Measurements from ENCODE around the gene HARS2. TPM values are rescaled to one million over a fixed set of nuclear protein-coding genes. Genes with fewer than 3 reads are reported as not detected.

Gene HARS2
- total and polyA plus RNA-seq, 5 experiments from 2014 or later, result 15.4 to 68.0 (median 24.6) TPM

DNA sequence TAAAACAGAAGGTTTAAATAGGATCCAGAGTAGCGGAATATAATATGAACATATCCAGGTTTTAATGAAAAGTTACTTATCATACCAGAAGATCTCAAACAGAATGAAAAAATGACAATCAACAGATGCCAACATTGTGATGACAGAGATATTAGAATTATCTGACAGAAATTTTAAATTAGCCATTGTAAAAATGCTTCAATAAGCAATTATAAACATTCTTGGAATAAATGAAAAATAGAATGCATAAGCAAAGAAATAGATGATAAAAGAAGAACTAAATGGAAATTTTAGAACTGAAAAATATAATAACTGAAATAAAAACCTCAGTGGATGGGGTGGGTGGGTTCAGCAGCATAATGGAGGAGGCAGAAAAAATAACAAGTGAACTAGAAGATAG lies 46.2 kb downstream of the HARS2 start:
- Mint-ChIP-seq H3K27me3 (peaks cover 29 to 65% (median 36%) of the 10 kb centered on the region in 5 donors), H3K4me3 (no peak overlapping the region), H3K9me3 (peaks cover 11 to 61% (median 38%) of the 10 kb centered on the region in 9 donors), H3K27ac (no peak overlapping the region), H3K4me1 (no peaks in the 10 kb centered on the region), H3K36me3 (peaks cover 2 to 33% (median 14%) of the 10 kb centered on the region in 3 donors)
- DNase-seq (no peak), ATAC-seq (no peak)
- POLR2A ChIA-PET, result no interaction called here

DNA sequence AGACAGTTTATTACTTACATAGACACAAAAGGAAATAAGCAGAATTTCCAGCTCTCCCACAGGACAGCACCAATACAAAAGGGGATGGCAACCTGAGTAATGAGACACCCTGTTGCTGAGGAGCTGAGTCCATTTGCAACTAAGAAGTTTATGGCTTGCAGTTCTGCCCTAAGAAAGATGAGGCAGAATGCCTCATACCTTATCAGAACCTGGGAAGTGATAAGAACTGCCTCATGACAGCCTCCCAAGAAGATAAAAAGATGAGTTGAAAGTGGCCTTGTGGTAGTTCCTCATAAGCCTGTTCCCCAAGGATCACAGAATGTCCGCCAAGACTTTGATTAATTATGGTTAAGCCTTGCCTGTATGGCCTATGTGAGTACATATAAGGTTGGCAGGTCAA lies 50.7 kb downstream of the HARS2 start:
- Mint-ChIP-seq H3K27me3 (peaks cover 7 to 28% (median 17%) of the 10 kb centered on the region in 5 donors), H3K4me3 (no peak overlapping the region), H3K9me3 (peaks cover 10 to 84% (median 49%) of the 10 kb centered on the region in 9 donors), H3K27ac (no peak overlapping the region), H3K4me1 (no peaks in the 10 kb centered on the region), H3K36me3 (peaks cover 2 to 47% (median 23%) of the 10 kb centered on the region in 3 donors)
- ATAC-seq (no peak), DNase-seq (no peak)
- POLR2A ChIA-PET, result no interaction called here

Small RNAs within 50 kb of the gene (microRNA-seq; reads per million reads assigned to microRNA genes)
- gene MIR3655 (ENCODE audit: borderline microRNAs expressed), result not detected

Other genes starting within 250 kb of the HARS2 start
- 10 to 100 TPM; 24.5 to 27.3 TPM for gene EIF4EBP3, start 143.8 kb upstream of the HARS2 start, total RNA-seq
- gene EIF4EBP3, start 143.8 kb upstream of the HARS2 start, polyA plus RNA-seq, result 10 to 100 TPM; 50.4 to 79.6 (median 71.5) TPM
- gene SRA1, start 134.0 kb upstream of the HARS2 start, total RNA-seq, result 10 to 100 TPM; 27.8 to 28.3 TPM
- 10 to 100 TPM; 26.7 to 37.5 (median 37.1) TPM for gene SRA1, start 134.0 kb upstream of the HARS2 start, polyA plus RNA-seq
- 10 to 100 TPM; 75.6 to 77.5 TPM for gene APBB3, start 126.9 kb upstream of the HARS2 start, total RNA-seq
- 1 to 10 TPM; 2.5 to 4.6 (median 3.7) TPM for gene APBB3, start 126.9 kb upstream of the HARS2 start, polyA plus RNA-seq
- 10 to 100 TPM; 53.6 to 58.3 TPM for gene SLC35A4, start 126.6 kb upstream of the HARS2 start, total RNA-seq
- 100 to 1,000 TPM in 2 of 3 donors, 10 to 100 TPM in 1; 92.8 to 142 (median 113) TPM for gene SLC35A4, start 126.6 kb upstream of the HARS2 start, polyA plus RNA-seq
- gene CD14, start 58.3 kb upstream of the HARS2 start, total RNA-seq, result 1 to 10 TPM; 4.5 to 4.6 TPM
- 1 to 10 TPM; 1.5 to 3.1 (median 2.1) TPM for gene CD14, start 58.3 kb upstream of the HARS2 start, polyA plus RNA-seq
- gene TMCO6, start 52.0 kb upstream of the HARS2 start, total RNA-seq, result 10 to 100 TPM; 46.3 to 55.8 TPM
- 10 to 100 TPM; 11.5 to 20.5 (median 13.9) TPM for gene TMCO6, start 52.0 kb upstream of the HARS2 start, polyA plus RNA-seq
- 10 to 100 TPM; 43.6 to 44.3 TPM for gene NDUFA2, start 43.8 kb upstream of the HARS2 start, total RNA-seq
- gene NDUFA2, start 43.8 kb upstream of the HARS2 start, polyA plus RNA-seq, result 100 to 1,000 TPM; 137 to 167 (median 160) TPM
- gene IK, start 43.6 kb upstream of the HARS2 start, total RNA-seq, result 100 to 1,000 TPM; 178 TPM
- 100 to 1,000 TPM; 168 to 207 (median 200) TPM for gene IK, start 43.6 kb upstream of the HARS2 start, polyA plus RNA-seq
- gene WDR55, start 26.6 kb upstream of the HARS2 start, total RNA-seq, result 10 to 100 TPM; 46.2 to 47.7 TPM
- gene WDR55, start 26.6 kb upstream of the HARS2 start, polyA plus RNA-seq, result 10 to 100 TPM in 1 of 3 donors, 1 to 10 TPM in 2; 9.2 to 15.6 (median 9.6) TPM
- 1 to 10 TPM; 3.4 to 3.7 TPM for gene DND1, start 17.9 kb upstream of the HARS2 start, total RNA-seq
- gene DND1, start 17.9 kb upstream of the HARS2 start, polyA plus RNA-seq, result under 1 TPM in 1 of 3 donors, not detected in 2; 0.17 TPM
- gene HARS1, start 85 bp upstream of the HARS2 start, total RNA-seq, result 10 to 100 TPM; 83.6 to 84.1 TPM
- gene HARS1, start 85 bp upstream of the HARS2 start, polyA plus RNA-seq, result 10 to 100 TPM; 63.2 to 77.5 (median 65.3) TPM
- 10 to 100 TPM; 55.8 to 59.6 TPM for gene ZMAT2, start 9.0 kb downstream of the HARS2 start, total RNA-seq
- 10 to 100 TPM; 64.2 to 81.3 (median 77.0) TPM for gene ZMAT2, start 9.0 kb downstream of the HARS2 start, polyA plus RNA-seq
- gene PCDHA1, start 94.7 kb downstream of the HARS2 start, total RNA-seq, result not detected
- not detected for gene PCDHA1, start 94.7 kb downstream of the HARS2 start, polyA plus RNA-seq
- gene PCDHA2, start 103.4 kb downstream of the HARS2 start, total RNA-seq, result not detected
- not detected for gene PCDHA2, start 103.4 kb downstream of the HARS2 start, polyA plus RNA-seq
- not detected for gene PCDHA3, start 109.6 kb downstream of the HARS2 start, total RNA-seq
- gene PCDHA3, start 109.6 kb downstream of the HARS2 start, polyA plus RNA-seq, result not detected
- gene PCDHA4, start 115.6 kb downstream of the HARS2 start, total RNA-seq, result not detected
- not detected for gene PCDHA4, start 115.6 kb downstream of the HARS2 start, polyA plus RNA-seq
- gene PCDHA5, start 130.2 kb downstream of the HARS2 start, total RNA-seq, result not detected
- not detected for gene PCDHA5, start 130.2 kb downstream of the HARS2 start, polyA plus RNA-seq
- not detected for gene PCDHA6, start 136.5 kb downstream of the HARS2 start, total RNA-seq
- not detected for gene PCDHA6, start 136.5 kb downstream of the HARS2 start, polyA plus RNA-seq
- gene PCDHA7, start 142.8 kb downstream of the HARS2 start, total RNA-seq, result not detected
- gene PCDHA7, start 142.8 kb downstream of the HARS2 start, polyA plus RNA-seq, result not detected
- gene PCDHA8, start 149.7 kb downstream of the HARS2 start, total RNA-seq, result not detected
- not detected for gene PCDHA8, start 149.7 kb downstream of the HARS2 start, polyA plus RNA-seq
- gene PCDHA9, start 156.9 kb downstream of the HARS2 start, total RNA-seq, result not detected
- gene PCDHA9, start 156.9 kb downstream of the HARS2 start, polyA plus RNA-seq, result not detected
- not detected for gene PCDHA10, start 164.4 kb downstream of the HARS2 start, total RNA-seq
- not detected for gene PCDHA10, start 164.4 kb downstream of the HARS2 start, polyA plus RNA-seq
- not detected for gene PCDHA11, start 177.5 kb downstream of the HARS2 start, total RNA-seq
- gene PCDHA11, start 177.5 kb downstream of the HARS2 start, polyA plus RNA-seq, result not detected
- not detected for gene PCDHA12, start 183.9 kb downstream of the HARS2 start, total RNA-seq
- gene PCDHA12, start 183.9 kb downstream of the HARS2 start, polyA plus RNA-seq, result not detected
- gene PCDHA13, start 190.7 kb downstream of the HARS2 start, total RNA-seq, result not detected
- not detected for gene PCDHA13, start 190.7 kb downstream of the HARS2 start, polyA plus RNA-seq
- not detected for gene PCDHAC1, start 234.8 kb downstream of the HARS2 start, total RNA-seq
- not detected for gene PCDHAC1, start 234.8 kb downstream of the HARS2 start, polyA plus RNA-seq

Data from naive thymus-derived CD8-positive, alpha-beta T cell (primary cell).